Dermis blood vessel endothelial cell (primary cell): ENCODE measurements around the gene ZCCHC2. TPM values are rescaled to one million over a fixed set of nuclear protein-coding genes. Genes with fewer than 3 reads are reported as not detected.
A peak's percentile ranks its signal among the peaks of the same experiment; 100 is the strongest.

ENCODE experiments used
- DNase-seq: peaks from one replicate; pipeline ENCODE4 v3.0.0; 2010
- total RNA-seq: library from RNA; depleted of rRNA; stranded (reverse); fragments of >200 nt; gene quantifications from 2 replicates; pipeline ENCODE4 v1.2.3, GENCODE V29; 2014

Gene ZCCHC2
- total RNA-seq, 1 donor from 2014 or later: 29.8 TPM

DNA sequence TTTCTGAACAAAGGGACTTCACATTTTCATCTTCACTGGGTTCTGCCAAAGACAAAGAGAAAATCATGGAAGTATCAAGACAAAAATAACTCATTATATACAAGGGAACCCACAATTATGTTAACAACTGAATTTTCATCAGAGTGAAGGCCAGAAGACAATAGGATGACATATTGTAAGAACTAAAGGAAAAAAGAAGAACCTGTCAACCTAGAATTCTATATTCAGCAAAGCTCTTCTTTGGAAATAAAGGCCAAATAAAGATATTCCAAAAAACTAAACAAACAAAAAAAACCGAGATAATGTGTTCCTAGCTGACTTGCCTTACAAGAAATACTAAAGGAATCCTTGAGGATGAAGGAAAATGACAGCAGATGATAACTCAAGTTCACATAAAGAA is 10.3 kb upstream of the ZCCHC2 start:
- no peak for DNase-seq

DNA sequence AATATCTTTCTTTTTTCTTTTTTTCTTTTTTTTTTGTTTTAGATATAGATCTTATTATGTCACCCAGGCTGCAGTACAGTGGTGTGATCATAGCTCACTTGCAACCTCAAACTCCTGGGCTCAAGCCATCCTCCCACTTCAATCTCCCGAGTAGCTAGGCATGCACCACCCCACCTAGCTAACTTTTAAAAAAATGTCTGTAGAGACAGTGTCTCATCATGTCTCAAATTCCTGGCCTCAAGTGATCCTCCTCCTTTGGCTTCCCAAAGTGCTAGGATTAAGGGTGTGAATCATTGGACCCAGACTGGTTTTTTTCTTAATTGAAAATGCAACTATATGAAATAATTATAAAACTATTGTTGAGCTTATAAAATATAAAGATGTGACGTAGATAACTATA is 9.8 kb upstream of the ZCCHC2 start:
- no peak for DNase-seq

DNA sequence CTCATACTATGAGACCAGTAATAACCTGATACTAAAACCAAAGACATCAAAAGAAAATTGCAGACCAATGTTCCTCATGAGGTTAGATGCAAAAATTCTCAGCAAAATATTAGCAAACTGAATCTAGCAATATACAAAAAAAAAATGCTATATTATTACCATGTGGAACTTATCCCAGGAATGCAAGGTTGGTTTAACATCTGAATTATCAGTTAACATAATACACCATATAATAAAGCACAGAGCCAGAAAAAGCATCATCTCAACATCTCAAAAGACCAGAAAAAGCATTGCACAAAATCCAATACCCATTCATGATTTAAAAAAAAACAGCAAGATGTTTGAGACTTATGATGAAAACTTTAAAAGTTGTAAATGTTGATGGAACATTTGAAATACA is 8.3 kb upstream of the ZCCHC2 start:
- no peak for DNase-seq

DNA sequence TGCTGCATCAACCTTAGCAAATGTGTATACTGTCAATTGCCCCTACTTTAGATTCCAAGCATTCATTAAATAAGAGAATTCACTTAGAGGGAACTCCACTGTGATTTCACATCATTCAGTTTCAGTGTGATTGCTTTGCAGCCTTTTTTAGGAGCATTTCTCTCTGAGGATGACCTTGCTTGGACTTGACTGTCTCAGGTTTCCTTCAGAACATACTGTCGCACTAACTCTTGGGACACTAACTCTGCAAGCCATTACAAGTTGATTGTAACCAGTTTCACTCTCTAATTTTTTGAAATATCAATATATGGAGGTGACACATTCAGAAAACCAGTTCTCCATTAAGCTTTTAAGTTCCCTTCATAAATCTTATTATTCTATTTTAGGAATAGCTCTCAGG is 6.6 kb upstream of the ZCCHC2 start:
- DNase-seq: no peak

DNA sequence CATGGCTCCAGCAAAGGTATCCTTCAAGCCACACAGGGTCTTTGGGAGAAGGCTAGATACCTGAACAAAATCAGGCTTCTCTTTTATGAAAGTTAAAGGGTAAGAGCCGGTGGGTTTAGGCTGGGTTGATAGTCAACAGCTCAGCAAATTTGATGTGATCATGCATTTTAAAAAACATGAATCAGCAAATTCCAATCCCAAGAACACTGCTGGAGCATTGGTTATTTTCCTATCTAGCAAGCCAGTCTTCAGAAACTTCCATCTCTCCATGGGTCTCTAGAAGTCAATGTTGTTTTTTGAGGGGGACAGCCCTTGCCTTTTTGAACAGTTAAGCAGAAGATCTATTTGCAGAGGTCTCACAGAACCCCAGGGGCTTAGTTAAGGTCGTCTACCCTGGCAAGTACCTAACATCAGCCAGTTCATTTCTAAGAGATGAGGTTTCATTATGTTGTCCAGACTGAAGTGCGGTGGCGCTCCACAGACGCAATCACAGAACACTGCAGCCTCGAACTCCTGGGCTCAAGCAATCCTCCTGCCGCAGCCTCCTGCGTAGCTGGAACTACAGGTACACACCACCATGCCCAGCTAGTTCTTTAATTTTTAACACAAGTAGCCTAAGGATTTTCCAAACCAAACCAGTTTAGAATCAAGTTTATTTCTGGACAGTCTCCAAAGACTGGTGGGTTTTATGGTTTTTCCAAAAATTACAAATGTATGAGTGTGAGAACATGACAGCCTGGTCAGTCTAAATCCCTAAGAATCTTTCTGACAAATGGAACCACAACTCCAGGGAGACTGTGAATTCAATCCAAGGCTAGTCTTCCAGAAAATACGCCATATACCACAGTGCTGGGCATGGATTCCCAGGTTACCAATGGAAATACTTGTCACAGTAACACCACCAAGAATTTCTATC is 4.1 kb upstream of the ZCCHC2 start:
- DNase-seq: no peak

DNA sequence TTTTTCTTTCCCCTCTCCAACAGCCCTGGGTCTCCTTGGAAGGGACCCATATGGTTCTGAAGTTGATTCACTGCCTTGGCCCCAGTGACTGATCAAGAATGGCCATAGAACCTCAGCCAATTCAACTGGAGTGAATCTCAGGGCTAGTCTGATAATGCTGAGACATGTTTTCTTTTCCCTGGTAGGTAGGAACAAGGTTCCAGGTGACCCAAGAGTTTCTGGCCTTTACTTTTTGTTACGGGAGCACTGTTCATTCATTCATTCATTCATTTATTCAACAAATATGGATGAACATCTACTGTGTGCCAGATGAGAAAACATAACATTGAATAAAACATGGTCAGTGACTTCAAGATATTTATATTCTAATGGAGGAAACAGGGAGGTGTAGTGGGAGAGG is 3.1 kb upstream of the ZCCHC2 start:
- DNase-seq: no peak

DNA sequence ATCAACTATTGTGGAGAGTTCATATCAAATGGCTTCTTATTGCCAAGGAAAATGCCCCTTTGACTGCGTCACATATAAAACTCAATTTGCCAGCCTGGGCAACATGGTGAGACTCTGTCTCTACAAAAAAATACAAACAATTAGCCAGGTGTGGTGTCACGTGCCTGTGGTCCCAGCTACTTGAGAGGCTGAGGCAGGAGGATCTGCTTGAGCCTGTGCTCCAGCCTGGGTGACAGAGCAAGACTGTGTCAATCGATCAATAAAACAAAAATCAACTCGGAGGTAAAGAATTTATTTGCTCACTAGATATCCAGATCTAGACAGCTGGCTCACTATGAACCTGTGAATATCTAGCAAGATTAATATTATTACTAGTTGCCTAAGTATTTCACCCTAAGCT is 1.7 kb upstream of the ZCCHC2 start:
- DNase-seq: no peak

DNA sequence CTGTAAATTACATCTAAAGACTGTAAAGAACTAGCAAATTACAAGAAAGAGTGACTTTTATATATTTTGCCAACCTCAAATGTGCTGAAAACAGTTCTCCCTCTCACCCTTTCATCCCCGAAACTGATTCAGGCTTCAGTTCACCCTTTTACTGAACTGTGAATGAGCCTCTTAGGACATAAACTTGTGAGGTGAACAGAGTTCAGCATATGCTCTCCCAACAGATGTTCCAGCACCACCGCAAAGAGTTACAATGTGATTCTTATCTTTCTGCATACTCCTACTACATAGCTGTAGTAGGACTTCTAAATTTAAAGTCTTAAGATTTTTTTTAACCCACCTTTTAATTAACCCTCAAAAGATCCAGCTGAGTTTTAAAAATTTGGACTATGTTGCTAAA is 1.2 kb upstream of the ZCCHC2 start:
- peak; percentile 24 for DNase-seq

DNA sequence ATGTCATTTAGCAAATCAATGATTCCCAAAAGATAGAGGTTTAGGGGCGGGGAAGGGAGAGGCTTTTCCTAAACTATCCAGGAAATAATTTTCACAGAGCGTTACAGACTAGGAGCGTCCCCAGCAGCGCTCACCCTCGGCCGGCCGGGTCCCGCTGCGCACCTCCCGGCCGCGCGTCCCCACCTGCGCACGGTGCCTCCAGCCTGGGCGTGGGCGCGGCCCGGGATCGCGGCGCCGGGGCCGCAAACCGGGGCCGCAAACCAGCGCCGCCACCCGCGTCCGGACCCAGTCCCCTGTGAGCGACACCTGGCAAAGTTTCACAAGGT is 684 bp upstream of the ZCCHC2 start:
- DNase-seq: no peak

DNA sequence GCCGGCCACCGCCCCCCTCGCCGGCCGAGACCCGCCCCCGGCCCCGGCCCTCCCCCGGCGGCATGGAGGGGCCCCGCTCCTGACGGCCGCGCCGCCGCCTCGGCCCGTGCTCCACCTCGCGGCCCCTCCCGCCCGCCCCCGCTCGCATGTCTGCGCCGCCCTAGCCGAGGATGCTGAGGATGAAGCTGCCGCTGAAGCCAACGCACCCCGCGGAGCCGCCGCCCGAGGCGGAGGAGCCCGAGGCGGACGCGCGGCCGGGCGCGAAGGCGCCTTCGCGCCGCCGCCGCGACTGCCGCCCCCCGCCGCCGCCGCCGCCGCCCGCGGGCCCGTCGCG is 397 bp downstream of the ZCCHC2 start:
- DNase-seq: no peak

DNA sequence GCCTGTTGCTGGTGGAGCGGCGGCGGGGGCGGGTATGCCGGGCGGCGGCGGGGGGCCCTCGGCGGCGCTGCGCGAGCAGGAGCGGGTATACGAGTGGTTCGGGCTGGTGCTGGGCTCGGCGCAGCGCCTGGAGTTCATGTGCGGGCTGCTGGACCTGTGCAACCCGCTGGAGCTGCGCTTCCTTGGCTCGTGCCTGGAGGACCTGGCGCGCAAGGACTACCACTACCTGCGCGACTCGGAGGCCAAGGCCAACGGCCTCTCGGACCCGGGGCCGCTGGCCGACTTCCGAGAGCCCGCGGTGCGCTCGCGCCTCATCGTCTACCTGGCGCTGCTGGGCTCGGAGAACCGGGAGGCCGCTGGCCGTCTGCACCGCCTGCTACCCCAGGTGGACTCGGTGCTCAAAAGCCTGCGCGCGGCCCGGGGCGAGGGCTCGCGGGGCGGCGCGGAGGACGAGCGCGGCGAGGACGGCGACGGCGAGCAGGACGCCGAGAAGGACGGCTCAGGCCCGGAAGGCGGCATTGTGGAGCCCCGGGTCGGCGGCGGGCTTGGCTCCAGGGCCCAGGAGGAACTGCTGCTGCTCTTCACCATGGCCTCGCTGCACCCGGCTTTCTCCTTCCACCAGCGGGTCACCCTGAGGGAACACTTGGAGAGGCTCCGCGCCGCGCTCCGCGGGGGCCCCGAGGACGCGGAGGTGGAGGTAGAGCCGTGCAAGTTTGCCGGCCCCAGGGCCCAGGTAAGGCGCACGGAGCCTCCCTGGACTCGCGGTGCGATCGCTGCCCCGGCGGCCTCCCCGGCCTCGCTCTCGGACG is 1.0 kb downstream of the ZCCHC2 start:
- peak; percentile 65 for DNase-seq

DNA sequence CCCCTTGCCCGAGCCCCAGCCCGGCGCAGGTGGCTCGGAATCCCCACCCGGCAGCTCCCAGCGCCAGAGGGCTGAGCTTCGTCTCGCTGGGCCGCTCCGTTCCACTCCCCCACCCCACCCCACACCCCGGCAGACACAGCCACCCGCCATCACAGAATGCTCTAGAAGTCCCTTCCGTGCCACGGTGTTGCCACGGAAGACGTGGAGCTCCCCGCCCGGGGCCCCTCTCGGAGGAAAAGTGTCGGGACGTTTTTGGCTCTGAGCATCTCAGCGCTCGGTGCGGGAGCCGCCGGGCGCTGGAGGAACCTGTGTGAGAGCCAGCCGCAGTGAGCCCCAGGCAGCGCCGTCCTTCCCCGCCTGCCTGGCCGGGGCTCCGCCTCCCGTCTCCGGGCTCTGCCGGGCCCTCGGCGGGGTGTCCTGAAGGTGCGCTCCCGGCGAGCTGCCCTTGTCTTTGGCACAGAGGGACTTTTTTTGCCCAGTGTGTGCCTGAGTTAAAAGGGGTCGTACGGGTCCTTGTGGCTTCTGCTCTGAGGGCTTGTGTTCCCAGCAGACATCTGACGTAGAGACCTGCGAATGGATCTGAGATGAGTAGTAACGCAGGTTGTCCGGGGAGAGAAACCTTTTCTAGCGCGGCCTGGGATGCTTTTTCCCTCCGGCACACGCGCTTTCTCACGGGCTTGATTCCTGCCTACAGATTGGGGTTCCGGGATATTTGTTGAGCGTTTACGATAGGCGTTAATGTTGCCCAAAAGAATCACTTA is 1.8 kb downstream of the ZCCHC2 start:
- peak; percentile 59 for DNase-seq

DNA sequence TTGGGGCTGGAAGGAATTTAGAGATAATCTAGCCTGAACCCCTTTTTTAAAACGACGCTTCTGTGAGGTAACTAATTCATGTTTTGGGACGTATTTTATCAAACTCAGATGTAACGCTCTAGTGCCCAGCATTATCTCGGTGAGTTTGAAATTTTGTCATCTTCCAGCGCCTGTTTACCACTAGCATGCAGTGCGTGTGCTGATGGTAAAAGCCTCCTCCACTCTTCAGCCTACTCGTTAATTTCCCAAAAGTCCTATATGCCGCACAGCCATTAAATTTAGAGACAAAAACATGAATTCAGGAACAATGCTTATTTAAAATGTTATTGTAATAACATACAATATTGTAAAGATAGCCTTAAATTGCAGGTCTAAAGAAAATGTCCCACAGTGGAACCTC is 2.8 kb downstream of the ZCCHC2 start:
- DNase-seq: peak; percentile 20

DNA sequence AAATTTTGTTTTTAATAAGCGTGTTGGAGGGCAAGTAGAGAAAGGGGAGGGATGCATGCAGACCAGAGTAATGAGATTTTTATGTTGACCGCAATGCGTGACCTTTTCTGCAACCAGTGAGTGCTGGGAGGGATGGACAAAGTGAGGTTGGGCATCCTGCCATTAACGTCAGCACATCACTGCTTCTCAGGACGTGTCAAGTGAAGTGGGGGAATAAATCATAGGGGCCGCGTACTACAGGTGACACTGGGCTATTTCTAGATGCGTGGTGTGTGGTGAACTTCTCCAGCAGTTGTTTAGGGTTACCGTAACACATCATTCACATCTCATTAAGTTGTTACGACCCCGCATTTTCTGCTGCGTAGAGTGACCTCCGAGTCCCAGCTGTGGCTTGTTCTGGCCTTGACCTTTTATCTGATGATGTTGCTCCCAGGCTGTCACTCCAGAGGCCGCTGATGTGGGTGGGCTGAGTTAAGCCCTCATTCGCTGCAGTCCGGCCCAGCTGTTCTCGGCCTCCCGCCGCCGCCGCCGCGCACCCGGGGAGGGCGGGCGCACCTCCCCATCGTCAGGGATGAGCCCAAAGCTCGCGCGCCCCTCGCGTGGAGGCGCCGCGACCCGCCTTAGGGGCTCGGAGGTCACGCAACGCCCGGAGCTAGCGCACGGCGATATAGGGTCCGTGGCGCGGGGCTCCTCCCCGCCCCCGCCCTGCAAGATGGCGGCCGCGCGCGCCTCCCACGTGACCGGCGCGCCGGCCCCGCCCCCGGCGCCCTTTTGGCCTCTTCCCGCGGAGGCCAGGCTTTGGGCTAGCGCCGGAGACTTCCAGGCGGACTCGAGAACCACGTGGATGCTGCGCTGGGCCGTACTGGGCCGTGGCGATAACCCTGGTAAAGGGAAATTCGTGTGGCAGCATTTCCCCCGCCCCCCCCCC is 3.5 kb downstream of the ZCCHC2 start:
- peak; percentile 89 for DNase-seq

DNA sequence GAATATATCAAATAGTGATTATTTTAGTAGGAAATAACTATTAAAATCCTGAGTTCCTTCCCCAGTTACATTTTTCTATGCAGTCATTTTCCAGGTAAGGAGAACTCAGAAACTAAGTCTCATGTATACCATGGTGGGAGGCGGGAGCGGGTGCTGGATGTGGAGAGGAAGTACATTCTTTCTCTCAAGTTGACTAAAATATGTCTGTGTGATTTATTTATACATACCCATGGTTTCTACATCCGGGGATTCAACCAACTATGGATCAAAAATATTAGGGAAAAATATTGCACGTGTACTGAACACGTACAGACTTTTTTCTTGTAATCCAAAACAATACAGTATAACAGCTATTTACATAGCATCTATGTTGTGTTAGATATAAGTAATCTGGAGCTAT is 6.8 kb downstream of the ZCCHC2 start:
- peak; percentile 32 for DNase-seq

DNA sequence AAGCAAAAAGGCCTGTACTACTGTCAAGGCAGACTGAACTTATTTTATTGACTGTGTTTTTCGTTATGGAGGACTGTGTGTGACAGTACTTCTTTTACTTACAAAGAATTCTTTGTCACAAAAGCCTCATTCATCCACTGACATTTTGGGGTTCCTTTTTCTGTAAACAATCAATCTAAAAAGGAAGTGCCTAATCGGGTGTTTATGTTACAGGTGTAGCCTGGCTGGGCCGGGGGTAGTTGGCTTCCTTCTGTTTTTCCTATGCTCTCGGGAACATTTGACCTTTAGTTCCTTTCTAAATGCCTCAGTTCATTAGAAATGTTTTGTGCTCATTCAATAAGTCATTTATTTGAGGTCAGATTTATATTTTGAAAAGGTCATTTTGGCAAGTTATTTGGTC is 8.3 kb downstream of the ZCCHC2 start:
- no peak for DNase-seq

DNA sequence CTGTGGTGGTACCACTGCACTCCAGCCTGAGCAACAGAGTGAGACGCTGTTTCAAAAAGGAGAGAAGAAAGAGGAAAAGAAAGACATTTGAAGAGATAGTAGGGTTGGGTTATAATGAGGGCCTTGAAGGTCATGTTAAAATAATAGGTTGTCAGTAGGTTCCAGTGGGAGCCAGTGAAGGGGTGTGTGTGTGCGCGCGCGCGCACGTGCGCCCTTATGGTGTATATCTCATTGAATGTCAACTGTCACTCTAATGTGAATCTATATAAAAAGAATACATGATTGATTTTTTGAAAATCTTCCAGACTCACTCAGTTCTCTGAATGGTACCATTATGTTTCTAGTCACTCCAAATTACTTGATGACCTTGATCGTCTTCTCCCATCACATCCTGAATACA is 9.1 kb downstream of the ZCCHC2 start:
- DNase-seq: no peak

DNA sequence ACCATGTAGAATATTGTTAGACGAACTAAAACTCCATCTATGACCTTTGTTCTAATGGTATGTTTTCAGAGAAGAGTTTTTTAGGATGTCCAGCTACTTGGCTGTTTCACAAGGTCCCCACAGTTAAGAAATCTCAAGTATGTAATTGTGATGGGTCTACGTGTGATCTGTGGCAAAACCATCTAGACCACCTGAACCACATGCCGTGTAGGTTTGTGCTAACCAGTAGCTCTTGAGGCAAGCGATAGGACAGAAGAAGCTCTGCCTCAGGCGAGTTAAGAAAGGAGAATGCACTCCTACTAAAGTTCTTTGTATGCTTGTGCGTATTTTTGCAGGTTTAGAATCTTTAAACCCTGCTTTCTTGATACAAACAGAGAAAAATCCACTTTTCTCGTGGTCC is 13.2 kb downstream of the ZCCHC2 start:
- no peak for DNase-seq

DNA sequence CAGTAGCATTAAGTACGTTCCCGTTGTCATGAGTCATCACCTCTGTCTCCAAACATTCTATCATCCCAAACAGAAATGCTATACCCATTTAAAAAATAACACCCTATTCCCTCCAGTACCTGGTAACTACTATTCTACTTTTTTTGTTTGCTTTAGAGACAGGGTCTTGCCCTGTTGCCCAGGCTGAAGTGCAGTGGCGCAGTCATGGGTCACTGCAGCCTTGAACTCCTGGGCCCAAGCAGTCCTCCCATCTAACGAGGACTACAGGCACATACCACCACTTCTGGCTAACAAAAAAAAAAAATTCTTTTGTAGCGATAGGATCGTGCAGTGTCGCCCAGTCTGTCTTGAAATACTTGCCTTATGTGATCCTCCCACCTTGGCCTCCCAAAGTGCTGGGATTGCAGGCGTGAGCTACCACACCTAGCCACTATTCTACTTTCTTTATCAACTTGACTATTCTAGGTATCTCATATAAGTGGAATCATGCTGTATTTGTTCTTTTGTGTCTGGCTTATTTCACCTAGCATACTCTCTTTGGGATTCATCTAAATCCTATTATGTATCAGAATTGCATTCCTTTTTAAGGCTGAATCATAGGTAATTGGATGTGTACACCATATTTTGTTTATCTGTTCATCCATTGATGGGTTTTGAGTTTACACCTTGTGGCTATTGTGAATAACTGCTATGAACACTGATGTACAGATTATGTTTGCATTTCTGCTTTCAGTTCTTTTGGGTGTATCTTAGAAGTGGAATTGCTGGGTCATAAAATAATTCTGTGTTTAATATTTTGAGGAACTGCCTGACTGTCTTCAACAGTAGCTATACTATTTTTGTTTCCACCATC is 14.4 kb downstream of the ZCCHC2 start:
- DNase-seq: no peak

DNA sequence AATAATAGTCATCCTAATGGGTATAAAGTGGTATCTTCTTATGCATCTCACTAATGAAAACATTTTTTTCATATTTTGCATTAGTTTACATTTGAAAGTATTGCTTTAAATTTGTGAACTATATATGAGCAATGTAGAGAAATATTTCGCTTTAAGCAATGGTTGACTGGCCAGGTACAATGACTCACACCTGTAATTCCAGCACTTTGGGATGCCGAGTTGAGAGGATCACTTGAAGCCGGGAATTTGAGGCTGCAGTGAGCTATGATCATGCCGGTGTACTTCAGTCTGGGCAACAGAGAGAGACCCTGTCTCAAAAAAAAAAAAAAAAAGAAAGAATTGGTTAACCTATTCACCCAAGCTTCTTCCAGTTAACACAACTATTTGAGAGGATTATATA is 15.1 kb downstream of the ZCCHC2 start:
- DNase-seq: no peak

DNA sequence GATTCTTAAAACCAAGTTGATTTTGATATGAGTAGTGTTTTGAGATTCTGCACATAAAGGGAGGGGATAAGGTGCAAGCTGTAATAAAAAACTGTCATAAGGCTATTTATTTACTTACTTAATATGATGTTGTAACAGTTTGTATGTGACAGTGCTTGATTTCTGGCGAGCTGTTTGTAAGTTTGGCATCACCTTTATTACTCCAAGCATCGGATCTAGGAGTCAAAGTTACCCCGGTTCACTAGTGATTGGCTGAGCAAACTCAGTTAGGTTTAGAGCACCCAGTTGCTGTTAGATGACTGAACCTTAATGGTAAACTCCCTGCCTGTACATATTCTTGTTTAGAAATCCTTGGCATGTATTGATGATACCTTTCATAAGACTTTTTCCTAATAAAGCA is 16.1 kb downstream of the ZCCHC2 start:
- no peak for DNase-seq
